Stimulated activated CD8-positive, alpha-beta memory T cell treated with anti-CD3 and anti-CD28 coated beads, Interleukin-7, amount 100 ng/mL, for 48 hours (primary cell): ENCODE measurements around the gene TPST1.
"Not testable (repeated sequence)": the region's sequence is repeated elsewhere in the genome, so short reads cannot be mapped to it uniquely, and the experiment has no call there.

ENCODE experiments used
- DNase-seq, 2 donors: peaks; one replicate each; pipeline ENCODE4 v3.0.0-alpha.2; 2020; ENCODE audit warnings: low read depth in 1 of 2; ENCODE audit errors: extremely low read depth in 1 of 2

Gene TPST1

GRCh38 chr7:66324985-66325384 lies 119.9 kb downstream of the TPST1 start:
- DNase-seq: not testable (repeated sequence)

DNA sequence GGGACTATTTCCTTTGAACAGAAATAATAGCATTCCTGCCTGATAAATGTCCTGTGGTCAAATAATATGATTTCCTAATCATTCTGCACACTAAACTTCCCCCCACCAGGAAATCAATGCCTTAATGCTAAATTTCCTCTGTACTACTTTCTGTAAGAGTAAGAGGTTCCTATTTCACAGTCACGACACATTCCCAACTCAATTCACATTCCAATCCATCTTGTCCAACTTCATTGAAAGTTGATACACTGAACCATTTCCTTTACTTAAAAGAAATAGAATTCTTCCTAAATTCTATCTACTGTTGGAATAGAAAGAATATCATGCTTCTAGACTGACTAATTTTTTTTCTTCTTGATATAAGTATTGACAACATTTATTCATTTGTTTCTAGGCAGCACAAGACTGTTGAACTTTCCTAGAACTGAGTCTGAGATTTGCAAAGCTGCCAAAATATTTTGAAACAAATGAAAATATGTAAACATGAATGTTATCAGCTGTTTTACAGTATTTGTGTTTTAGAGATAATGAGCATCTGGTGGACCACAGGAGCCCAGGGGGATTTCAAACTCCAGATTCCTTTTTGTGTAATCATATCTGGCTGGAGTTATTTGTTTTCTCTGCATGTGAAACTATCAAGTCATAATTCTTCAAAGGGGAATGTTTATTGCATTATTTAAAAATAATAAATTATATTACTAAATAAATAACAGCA lies 121.5 kb downstream of the TPST1 start:
- DNase-seq: no peak

DNA sequence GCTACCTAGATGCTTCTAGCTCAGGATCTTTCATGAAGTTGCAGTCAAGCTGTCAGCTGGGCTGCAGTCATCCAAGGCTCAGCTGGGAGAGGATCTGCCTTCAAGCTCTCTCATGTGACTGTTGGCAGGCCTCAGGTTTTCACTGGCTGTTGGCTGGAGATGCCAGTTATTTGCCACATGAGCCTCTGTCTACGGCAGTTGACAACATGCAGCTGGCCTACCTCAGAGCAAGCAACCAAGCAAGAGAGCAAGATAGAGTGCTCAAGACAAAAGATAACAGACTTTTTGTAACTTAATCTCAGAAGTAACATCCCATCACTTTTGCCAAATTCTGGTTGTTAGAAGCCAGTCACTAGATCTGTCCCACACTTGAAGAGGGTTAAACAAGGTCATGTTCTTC lies 125.8 kb downstream of the TPST1 start:
- DNase-seq: no peak

DNA sequence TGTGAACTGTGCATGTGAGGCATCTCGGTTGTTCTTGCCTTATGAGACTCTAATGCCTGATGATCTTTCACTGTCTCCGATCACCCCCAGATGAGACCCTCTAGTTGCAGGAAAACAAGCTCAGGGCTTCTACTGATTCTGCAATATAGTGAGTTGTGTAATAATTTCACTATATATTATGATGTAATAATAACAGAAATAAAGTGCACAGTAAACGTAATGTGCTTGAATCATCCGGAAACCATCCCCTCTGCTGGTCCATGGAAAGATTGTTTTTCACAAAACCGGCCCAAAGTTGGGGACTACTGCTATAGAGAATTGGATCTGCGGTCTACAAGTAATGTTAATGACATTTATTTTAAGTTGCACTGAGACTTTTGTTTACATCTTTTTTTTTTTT lies 126.7 kb downstream of the TPST1 start:
- no peak for DNase-seq

GRCh38 chr7:66333443-66333842 lies 128.3 kb downstream of the TPST1 start:
- DNase-seq: no peak

- no peak for DNase-seq
Measured at GRCh38 chr7:66335318-66335717, 130.2 kb downstream of the TPST1 start.

- no peak for DNase-seq
Measured at GRCh38 chr7:66336760-66337159, 131.6 kb downstream of the TPST1 start.

- no peak for DNase-seq
Measured at GRCh38 chr7:66339141-66339540, 134.0 kb downstream of the TPST1 start.

GRCh38 chr7:66344166-66344565 lies 139.0 kb downstream of the TPST1 start:
- DNase-seq: no peak

GRCh38 chr7:66348531-66348930 lies 143.4 kb downstream of the TPST1 start:
- no peak for DNase-seq

DNA sequence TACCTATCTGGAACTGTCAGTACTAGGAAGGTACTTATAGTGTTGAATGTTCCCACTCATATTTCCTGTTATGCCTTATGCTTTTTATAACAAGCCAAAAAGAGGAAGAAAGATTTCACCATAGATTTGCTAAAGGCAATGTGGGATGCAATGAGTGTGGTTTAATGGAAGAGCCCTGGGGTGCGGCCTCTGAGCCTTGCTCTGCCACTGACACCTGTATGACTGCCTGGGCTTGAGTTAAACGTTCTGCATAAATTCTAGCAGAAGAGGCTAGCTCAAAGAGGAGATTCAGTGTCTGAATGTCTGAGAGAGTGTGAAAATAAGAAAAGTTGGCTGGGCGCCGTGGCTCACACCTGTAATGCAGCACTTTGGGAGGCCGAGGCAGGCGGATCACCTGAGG lies 143.8 kb downstream of the TPST1 start:
- no peak for DNase-seq

GRCh38 chr7:66352071-66352470 lies 146.9 kb downstream of the TPST1 start:
- no peak for DNase-seq

DNA sequence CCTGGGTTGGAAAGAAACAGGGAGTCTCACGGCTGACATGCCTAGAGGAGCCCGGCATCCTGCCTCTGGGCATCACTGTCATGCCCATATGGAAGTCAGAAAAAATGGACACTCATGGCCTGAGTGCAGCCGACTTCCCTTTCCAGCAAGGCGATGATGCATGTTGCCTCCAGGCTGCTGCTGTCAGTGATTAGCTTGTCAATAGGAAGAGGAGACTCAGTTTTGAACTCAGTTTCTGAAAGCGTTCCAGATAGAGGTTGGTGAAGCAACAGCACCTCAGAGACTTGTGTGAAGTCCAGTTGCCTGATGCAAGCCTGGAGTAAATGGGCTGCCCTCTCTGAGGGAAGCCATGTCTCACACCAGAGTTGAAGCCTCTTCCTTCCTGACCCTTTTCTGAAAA lies 148.4 kb downstream of the TPST1 start:
- no peak for DNase-seq

- DNase-seq: no peak
Measured at GRCh38 chr7:66355756-66356155, 150.6 kb downstream of the TPST1 start.

DNA sequence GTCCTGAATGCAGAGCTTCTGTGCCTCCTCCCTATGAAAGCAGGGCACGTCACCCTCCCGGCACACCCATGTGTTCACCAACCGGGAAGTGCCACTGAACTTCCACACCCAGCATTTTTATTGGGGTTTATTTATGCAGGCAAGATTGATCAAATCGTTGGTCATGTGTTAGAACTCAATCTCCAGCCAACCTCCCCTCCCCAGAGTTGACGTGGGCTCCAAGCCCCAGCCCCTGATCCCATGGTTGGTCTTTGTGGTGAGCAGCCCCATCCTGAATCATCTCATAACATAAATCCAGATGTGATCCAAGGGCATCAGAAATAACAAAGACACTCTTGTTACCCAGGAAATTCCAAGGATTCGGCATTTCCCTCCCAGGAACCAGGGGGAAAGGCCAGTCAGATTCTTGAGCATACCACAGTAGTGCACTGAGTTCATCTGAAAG lies 151.2 kb downstream of the TPST1 start:
- no peak for DNase-seq

GRCh38 chr7:66357087-66357486 lies 152.0 kb downstream of the TPST1 start:
- DNase-seq: no peak

DNA sequence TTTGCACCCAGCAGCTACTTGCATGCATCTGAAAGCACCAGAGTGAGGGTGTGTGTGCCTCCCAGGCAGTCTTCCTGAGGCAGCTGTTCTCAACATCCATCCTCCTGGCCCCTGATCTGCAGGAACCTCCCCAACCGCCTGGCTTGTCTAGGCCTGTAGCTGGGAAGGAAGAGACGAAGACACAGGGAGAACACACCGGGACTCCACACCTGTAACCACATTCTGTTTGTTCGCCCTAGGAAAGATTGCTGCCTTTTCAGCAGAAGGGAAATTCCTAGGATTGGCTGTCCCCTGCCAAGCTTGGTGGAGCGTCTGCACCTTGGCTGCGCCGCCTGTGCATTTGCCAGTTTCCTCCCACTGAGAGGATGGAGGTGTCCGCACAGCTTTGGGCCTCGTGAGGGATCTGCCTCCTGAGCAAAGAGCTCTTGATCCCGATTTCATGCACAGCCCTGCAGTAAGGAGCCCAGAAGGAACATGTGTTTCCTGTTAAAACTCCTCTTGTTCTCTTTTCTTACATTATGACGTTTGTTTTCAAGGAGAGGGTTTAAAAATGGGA lies 154.6 kb downstream of the TPST1 start:
- DNase-seq: no peak

- no peak for DNase-seq
Measured at GRCh38 chr7:66362136-66362535, 157.0 kb downstream of the TPST1 start.

DNA sequence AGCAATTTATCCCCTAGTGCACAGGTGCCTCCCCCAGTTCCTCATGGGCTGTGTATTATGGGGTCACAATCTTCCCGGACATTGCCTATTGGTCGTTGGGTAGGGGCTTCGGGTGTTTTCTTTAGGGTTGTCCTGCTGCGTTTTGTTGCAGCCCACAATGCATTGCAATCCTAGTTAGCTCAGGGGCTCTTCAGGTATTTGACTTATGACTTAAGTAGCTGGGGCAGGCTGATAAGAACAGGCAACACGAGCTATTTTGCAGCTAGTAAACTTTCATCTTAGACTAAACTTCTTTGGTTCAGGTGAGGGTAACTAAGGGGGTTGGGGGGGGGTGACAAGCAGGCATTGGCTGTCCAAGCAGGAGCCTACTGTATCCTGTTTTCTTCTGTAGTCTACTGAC lies 158.5 kb downstream of the TPST1 start:
- DNase-seq: no peak

GRCh38 chr7:66365031-66365430 lies 159.9 kb downstream of the TPST1 start:
- not testable (repeated sequence) for DNase-seq

DNA sequence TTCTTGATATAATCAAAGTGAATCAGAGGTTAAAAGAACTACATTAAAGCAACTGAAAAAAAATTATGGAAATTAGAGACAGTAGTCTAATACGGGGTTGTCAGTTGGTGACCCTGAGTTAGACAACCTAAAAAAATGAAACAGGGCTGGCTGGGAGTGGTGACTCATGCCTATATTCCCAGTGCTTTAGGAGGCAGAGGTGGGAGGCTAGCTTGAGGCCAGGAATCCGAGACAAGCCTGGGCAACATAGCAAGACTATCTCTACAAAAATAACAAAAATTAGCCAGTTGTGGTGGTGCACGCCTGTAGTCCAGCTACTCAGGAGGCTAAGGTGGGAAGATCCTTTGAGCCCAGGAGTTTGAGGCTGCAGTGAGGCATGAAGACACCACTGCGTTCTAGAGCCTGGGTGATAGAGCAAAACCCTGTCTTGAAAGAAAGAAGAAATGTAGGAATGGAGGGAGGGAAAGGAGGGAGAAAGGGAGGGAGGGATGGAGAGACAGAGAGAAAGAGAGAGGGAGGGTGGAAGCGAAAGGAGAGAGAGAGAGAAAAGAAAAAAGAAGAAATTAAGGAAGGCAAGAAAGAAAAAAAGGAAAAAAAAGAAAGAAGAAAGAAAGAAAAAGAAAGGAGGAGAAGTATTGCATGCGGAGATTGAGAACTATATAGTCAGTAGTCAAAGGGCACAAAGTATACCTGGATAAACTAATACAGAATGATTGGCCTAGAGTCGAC lies 166.1 kb downstream of the TPST1 start:
- DNase-seq: no peak
